H1 (cell line): ENCODE measurements around the gene AOPEP. TPM values are rescaled to one million over a fixed set of nuclear protein-coding genes. Genes with fewer than 3 reads are reported as not detected.

Experiments used
- CTCF ChIA-PET: fragments of 300-600 bp; sonication (Branson Sonifier 250); formaldehyde crosslinking; loops from one replicate; lab custom pipeline; 2021; ENCODE audit not compliant: partially characterized antibody; lab: Charles Lee
- POLR2A ChIA-PET: fragments of 300-600 bp; sonication (Branson Sonifier 250); formaldehyde crosslinking; loops from one replicate; lab custom pipeline; 2021; ENCODE audit warnings: inconsistent platforms; ENCODE audit not compliant: partially characterized antibody; lab: Charles Lee
- DNase-seq, 2 experiments: peaks; one replicate each; pipeline versions ENCODE4 v3.0.0 to v3.0.0-alpha.2; 2010 to 2022; ENCODE audit warnings: low spot score in 2 of 2, low read depth in 1 of 2, mixed read lengths in 1 of 2
- FAIRE-seq: peaks from 2 replicates; lab custom pipeline; 2011; peaks lifted over from hg19 to GRCh38; lab: Jason Lieb, UNC
- H2AFZ ChIP-seq: 2 replicates; pipeline ENCODE4 v1.8.1; 2012; ENCODE audit warnings: low read length, inconsistent platforms
- H2AK5ac ChIP-seq: 2 replicates; pipeline ENCODE4 v1.6.1; 2013; ENCODE audit warnings: low read depth, low read length
- H2BK120ac ChIP-seq: replicated peaks from 2 replicates; pipeline ENCODE3; 2013; ENCODE audit warnings: low read depth, low read length, inconsistent platforms
- H2BK12ac ChIP-seq: 2 replicates; pipeline ENCODE4 v1.6.1; 2013; ENCODE audit warnings: low read depth, low read length
- H2BK15ac ChIP-seq: 2 replicates; pipeline ENCODE4 v1.6.1; 2013; ENCODE audit warnings: low read length
- H2BK20ac ChIP-seq: 2 replicates; pipeline ENCODE4 v1.6.1; 2013; ENCODE audit warnings: low read length
- H2BK5ac ChIP-seq: 2 replicates; pipeline ENCODE4 v1.6.1; 2013; ENCODE audit warnings: low read depth, low read length
- H3K14ac ChIP-seq: 2 replicates; pipeline ENCODE4 v1.6.1; 2013; ENCODE audit warnings: inconsistent platforms; ENCODE audit not compliant: insufficient read length
- H3K18ac ChIP-seq: 2 replicates; pipeline ENCODE4 v1.6.1; 2013; ENCODE audit warnings: low read length; ENCODE audit errors: extremely low read depth
- H3K23ac ChIP-seq: 2 replicates; pipeline ENCODE4 v1.6.1; 2013; ENCODE audit warnings: inconsistent platforms; ENCODE audit not compliant: insufficient read length
- H3K23me2 ChIP-seq: 2 replicates; pipeline ENCODE4 v1.6.1; 2013; ENCODE audit warnings: low read depth, low read length
- H3K27ac ChIP-seq: 2 replicates; pipeline ENCODE4 v1.6.1; 2011; ENCODE audit warnings: low read depth, low read length, inconsistent platforms
- H3K27me3 ChIP-seq, 4 experiments: replicated peaks in 1 of 4; 1 replicate in 1 of 4; 2 replicates in 3 of 4; pipeline versions ENCODE4 v1.6.1 to v1.8.1; 2011 to 2013; ENCODE audit warnings: low read length in 3 of 4, mild to moderate bottlenecking in 3 of 4, inconsistent platforms in 2 of 4, mixed read lengths in 2 of 4, moderate library complexity in 1 of 4; ENCODE audit not compliant: control insufficient read depth in 3 of 4, insufficient read depth in 3 of 4; ENCODE audit errors: extremely low read depth in 1 of 4
- H3K36me3 ChIP-seq, 4 experiments: 2 replicates each; pipeline versions ENCODE4 v1.6.1 to v1.8.1; 2011 to 2013; ENCODE audit warnings: mild to moderate bottlenecking in 4 of 4, low read length in 3 of 4, moderate library complexity in 2 of 4, control low read depth in 1 of 4, inconsistent platforms in 1 of 4; ENCODE audit not compliant: insufficient read depth in 4 of 4, control insufficient read depth in 2 of 4
- H3K4ac ChIP-seq: replicated peaks from 2 replicates; pipeline ENCODE3; 2013; ENCODE audit warnings: low read length, low read depth, mixed read lengths, inconsistent platforms; ENCODE audit not compliant: insufficient read length
- H3K4me1 ChIP-seq, 4 experiments: replicated peaks in 1 of 4; 1 replicate in 1 of 4; 2 replicates in 3 of 4; pipeline versions ENCODE4 v1.6.1 to v1.8.1; 2011 to 2013; ENCODE audit warnings: low read length in 3 of 4, inconsistent platforms in 2 of 4, mixed read lengths in 1 of 4; ENCODE audit not compliant: insufficient read depth in 4 of 4, control insufficient read depth in 3 of 4
- H3K4me2 ChIP-seq, 2 experiments: 2 replicates each; pipeline versions ENCODE4 v1.6.1 to v1.8.1; 2011 to 2013; ENCODE audit warnings: low read depth in 2 of 2, low read length in 2 of 2, control low read depth in 1 of 2, inconsistent platforms in 1 of 2, mild to moderate bottlenecking in 1 of 2; ENCODE audit not compliant: insufficient read depth in 1 of 2
- H3K4me3 ChIP-seq, 4 experiments: fragments of 200-600, 300-600 bp in 1 of 4; sonication (generic), shearing (Covaris generic), sonication (Bioruptor Twin) in 1 of 4; 2 replicates each; pipeline versions ENCODE4 v1.5.1 to v1.8.1; 2011 to 2016; ENCODE audit warnings: low read length in 4 of 4, low read depth in 3 of 4, control low read depth in 2 of 4, inconsistent platforms in 2 of 4, mild to moderate bottlenecking in 2 of 4, mixed read lengths in 1 of 4, moderate library complexity in 1 of 4; ENCODE audit not compliant: insufficient read depth in 2 of 4; ENCODE audit errors: extremely low read depth in 1 of 4
- H3K56ac ChIP-seq: replicated peaks from 2 replicates; pipeline ENCODE3; 2013; ENCODE audit warnings: low read depth, mild to moderate bottlenecking, mixed read lengths, low read length, inconsistent platforms; ENCODE audit not compliant: insufficient read length
- H3K79me1 ChIP-seq: 2 replicates; pipeline ENCODE4 v1.6.1; 2013; ENCODE audit warnings: low read depth, low read length, control low read depth
- H3K79me2 ChIP-seq, 2 experiments: 2 replicates each; pipeline versions ENCODE4 v1.6.1 to v1.8.1; 2012 to 2013; ENCODE audit warnings: low read length in 2 of 2, mild to moderate bottlenecking in 2 of 2, inconsistent platforms in 1 of 2; ENCODE audit not compliant: insufficient read depth in 2 of 2, control insufficient read depth in 1 of 2
- H3K9ac ChIP-seq, 4 experiments: replicated peaks in 1 of 4; 1 replicate in 1 of 4; 2 replicates in 3 of 4; pipeline versions ENCODE4 v1.6.1 to v1.8.1; 2011 to 2013; ENCODE audit warnings: low read depth in 3 of 4, low read length in 3 of 4, control low read depth in 2 of 4, mild to moderate bottlenecking in 2 of 4, moderate library complexity in 2 of 4, inconsistent platforms in 1 of 4; ENCODE audit errors: extremely low read depth in 1 of 4
- H3K9me3 ChIP-seq, 2 experiments: 2 replicates each; pipeline versions ENCODE4 v1.6.1 to v1.8.1; 2012 to 2013; ENCODE audit warnings: mild to moderate bottlenecking in 2 of 2, moderate library complexity in 2 of 2, control low read depth in 1 of 2, inconsistent platforms in 1 of 2, low read depth in 1 of 2, low read length in 1 of 2, mixed read lengths in 1 of 2; ENCODE audit not compliant: insufficient read depth in 2 of 2
- H4K20me1 ChIP-seq, 2 experiments: replicated peaks in 1 of 2; 2 replicates each; pipeline versions ENCODE3 to v1.8.1; 2011 to 2013; ENCODE audit warnings: inconsistent platforms in 2 of 2, low read length in 2 of 2, mild to moderate bottlenecking in 1 of 2; ENCODE audit not compliant: insufficient read depth in 2 of 2, control insufficient read depth in 1 of 2
- H4K5ac ChIP-seq: 2 replicates; pipeline ENCODE4 v1.6.1; 2013; ENCODE audit warnings: low read length, low read depth, mixed read lengths, inconsistent platforms; ENCODE audit not compliant: insufficient read length
- H4K8ac ChIP-seq: 2 replicates; pipeline ENCODE4 v1.8.0; 2013; ENCODE audit warnings: mild to moderate bottlenecking, moderate library complexity, low read length, inconsistent platforms; ENCODE audit not compliant: insufficient read depth; ENCODE audit errors: extremely low read depth
- H4K91ac ChIP-seq: replicated peaks from 2 replicates; pipeline ENCODE3; 2013; ENCODE audit warnings: low read length, mixed read lengths, inconsistent platforms; ENCODE audit not compliant: insufficient read length
- BCL11A ChIP-seq, 2 experiments: IDR thresholded peaks; one replicate each; pipeline ENCODE4 v1.6.1; 2011; ENCODE audit warnings: low read depth in 2 of 2, low read length in 2 of 2, mild to moderate bottlenecking in 2 of 2
- CBX8 ChIP-seq: fragments of 300-800, 300-1000 bp; sonication (generic); IDR thresholded peaks from 2 replicates; pipeline ENCODE4 v1.7.1; 2016; ENCODE audit warnings: low read depth, low read length, borderline replicate concordance
- FOSL1 ChIP-seq: IDR thresholded peaks from 2 replicates; pipeline ENCODE4 v1.6.1; 2011; ENCODE audit warnings: mild to moderate bottlenecking, low read depth, low read length, moderate library complexity; ENCODE audit not compliant: insufficient read depth
- NANOG ChIP-seq: IDR thresholded peaks from 2 replicates; pipeline ENCODE4 v1.6.1; 2011; ENCODE audit warnings: low read length, low read depth, mild to moderate bottlenecking, inconsistent platforms; ENCODE audit not compliant: insufficient read depth, poor library complexity, severe bottlenecking
- POLR2AphosphoS5 ChIP-seq: IDR thresholded peaks from 2 replicates; pipeline ENCODE4 v1.6.1; 2011; ENCODE audit warnings: low read depth, low read length
- RBBP5 ChIP-seq: IDR thresholded peaks from 2 replicates; pipeline ENCODE4 v1.7.1; 2012; ENCODE audit warnings: low read depth, mild to moderate bottlenecking, inconsistent platforms, low read length, moderate library complexity, borderline replicate concordance
- SP1 ChIP-seq: IDR thresholded peaks from 2 replicates; pipeline ENCODE4 v1.6.1; 2011; ENCODE audit warnings: low read depth, low read length
- TAF1 ChIP-seq: IDR thresholded peaks from 2 replicates; pipeline ENCODE4 v1.6.1; 2011; ENCODE audit warnings: mild to moderate bottlenecking, low read depth, low read length
- TCF12 ChIP-seq: IDR thresholded peaks from 2 replicates; pipeline ENCODE4 v1.6.1; 2011; ENCODE audit warnings: low read depth, mild to moderate bottlenecking, low read length
- WGBS, 2 experiments: shearing (Covaris generic) in 1 of 2; methylation state at CpG; one replicate each; pipeline versions ENCODE4 v1.1.6 to v1.1.7; 2013 to 2015; ENCODE audit warnings: low lambda C conversion rate in 2 of 2, mixed read lengths in 2 of 2, inconsistent platforms in 1 of 2, low coverage in 1 of 2, missing lambda C conversion rate in 1 of 2; ENCODE audit not compliant: insufficient replicate concordance in 2 of 2, insufficient coverage in 1 of 2, insufficient read length in 1 of 2; ENCODE audit errors: extremely low coverage in 1 of 2, missing lambda C conversion rate in 1 of 2; 5-methylcytosine and 5-hydroxymethylcytosine counted together
- polyA plus RNA-seq, 7 experiments: library from polyadenylated mRNA; depleted of rRNA in 3 of 7; stranded (reverse) in 5 of 7; unstranded in 2 of 7; fragments of >200 nt in 5 of 7; fragments of 200-250 nt in 2 of 7; gene quantifications; 1 replicate in 5 of 7; 2 replicates in 1 of 7; 4 replicates in 1 of 7; pipeline versions ENCODE4 v1.2.1 to v1.2.3, GENCODE V29; 2011 to 2013; ENCODE audit warnings: missing spikeins in 2 of 7, mixed read lengths in 2 of 7
- total RNA-seq: library from RNA; stranded (reverse); fragmentation: NEBNext Ultra II Directional; extraction: Animal tissue kit (Norgen Biotek cat#: 25700); gene quantifications from 2 replicates; pipeline ENCODE4 v1.2.1, GENCODE V29; 2021
- TF ChIP-seq, protein P1 (sequence below): IDR thresholded peaks from 2 replicates; pipeline ENCODE4 v1.6.1; 2011; ENCODE audit warnings: low read depth, mild to moderate bottlenecking, low read length; ENCODE audit not compliant: insufficient read depth

Gene AOPEP
- total and polyA plus RNA-seq, 2 of the 8 experiments (the other 6 are each of a cell fraction or from before 2014, with no cell fraction given) = 6.1 to 14.3 TPM

- Histone ChIP-seq H3K9ac (no peak overlapping the region), H3K79me1 (peaks cover 5% of the 10 kb centered on the region), H3K56ac (no peak overlapping the region), H4K20me1 (no peaks in the 10 kb centered on the region), H2BK5ac (no peak overlapping the region), H2BK20ac (no peak overlapping the region), H3K79me2 (no peaks in the 10 kb centered on the region), H3K4me3 (peak overlapping the region in 1 of 4 experiments; percentile 33; a peak in 2 of 8 replicates), H2BK120ac (no peak overlapping the region), H3K27me3 (no peaks in the 10 kb centered on the region), H3K4me2 (peak overlapping the region; percentile 30 to 48; a peak in 2 of 4 replicates), H4K5ac (no peak overlapping the region), H3K23me2 (no peaks in the 10 kb centered on the region; the same call in 1 of the 2 replicates), H2BK15ac (no peak overlapping the region), H3K18ac (no peak overlapping the region), H2AK5ac (no peak overlapping the region), H2AFZ (no peak overlapping the region), H3K23ac (no peak overlapping the region), H3K4ac (no peak overlapping the region), H3K9me3 (no peaks in the 10 kb centered on the region), H4K8ac (no peak overlapping the region), H4K91ac (no peak overlapping the region), H3K4me1 (peaks cover 19 to 30% (median 25%) of the 10 kb centered on the region in 4 experiments), H3K14ac (no peak overlapping the region), H3K36me3 (no peaks in the 10 kb centered on the region), H3K27ac (no peak overlapping the region), H2BK12ac (no peak overlapping the region)
- POLR2A ChIA-PET = no interaction called here
- TF ChIP-seq NANOG (no peak), POLR2AphosphoS5 (no peak), CBX8 (no peak), BCL11A (IDR thresholded peaks at IDR 0.05; ENCODE audit: low read depth in 2 of 2, low read length in 2 of 2) (no peak), SP1 (no peak), TCF12 (no peak), TAF1 (no peak), RBBP5 (no peak), FOSL1 (no peak)
- TF ChIP-seq, protein P1, sequence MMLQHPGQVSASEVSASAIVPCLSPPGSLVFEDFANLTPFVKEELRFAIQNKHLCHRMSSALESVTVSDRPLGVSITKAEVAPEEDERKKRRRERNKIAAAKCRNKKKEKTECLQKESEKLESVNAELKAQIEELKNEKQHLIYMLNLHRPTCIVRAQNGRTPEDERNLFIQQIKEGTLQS = no peak
- DNase-seq (no peak), FAIRE-seq (no peak)
- CTCF ChIA-PET = interaction anchor here (0.7 to 1.2 kb wide), 3 partner anchors 34 to 131 kb away, joined by 3 to 4 read pairs (median 3); no protein-coding TSS in a partner anchor
- WGBS, 2 experiments = 50% methylated on average over 4 of the region's 4 CpGs; no CpG with 5 or more reads in 1 of the 2 experiments
Measured at GRCh38 chr9:94913550-94913949, 187.1 kb downstream of the AOPEP start.
